ENCODE results near the gene SHC1.

SHC1 gene

DNA sequence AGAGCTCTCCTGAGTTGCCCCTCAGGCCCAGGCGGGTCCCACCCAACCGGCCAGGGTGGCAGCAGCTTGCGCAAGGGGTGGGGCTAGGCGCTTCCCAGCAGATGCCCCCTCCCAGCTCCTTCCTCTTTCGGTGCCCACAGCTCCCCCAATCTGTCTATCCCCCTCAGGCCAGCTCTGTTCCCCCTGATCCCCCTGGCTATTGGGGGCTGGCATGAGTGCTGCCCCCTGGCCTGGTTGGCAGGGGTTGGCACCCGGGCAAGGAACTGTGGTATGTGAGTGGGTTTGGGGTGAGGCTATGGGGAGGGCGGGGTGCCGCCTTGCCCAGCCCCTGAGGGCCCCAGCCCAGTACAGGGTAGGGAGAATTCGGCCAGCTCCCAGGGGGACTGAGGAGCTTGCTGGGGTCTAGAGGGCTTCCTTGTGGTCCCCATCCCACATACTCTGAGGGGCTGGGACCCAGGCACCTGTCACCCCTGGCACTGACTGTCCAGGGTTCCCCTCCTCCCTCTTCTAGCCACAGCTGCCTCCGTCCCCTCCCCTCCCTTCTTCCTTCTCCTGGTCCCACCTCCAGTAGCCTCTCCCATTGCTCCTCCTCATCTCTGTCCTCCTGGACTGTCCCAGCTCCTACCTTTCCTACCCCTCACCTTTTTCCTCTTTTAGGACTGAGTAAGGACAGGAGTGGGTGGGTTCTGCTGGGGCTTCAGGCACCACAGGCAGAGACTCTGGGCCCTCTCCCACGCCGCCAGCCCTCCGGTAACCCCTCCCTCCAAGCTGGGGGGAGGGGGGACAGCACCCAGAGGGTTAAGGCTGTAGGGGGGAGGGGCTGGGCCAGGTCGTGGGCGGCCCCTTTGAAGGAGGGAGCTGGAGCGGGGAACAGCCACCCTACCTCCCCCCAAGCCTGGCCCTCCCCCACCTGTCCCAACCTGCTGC lies 37.7 kb upstream of the SHC1 start:
- peak; percentile 60 to 72 for DNase-seq (ENCODE audit: low read depth in 2 of 2)

DNA sequence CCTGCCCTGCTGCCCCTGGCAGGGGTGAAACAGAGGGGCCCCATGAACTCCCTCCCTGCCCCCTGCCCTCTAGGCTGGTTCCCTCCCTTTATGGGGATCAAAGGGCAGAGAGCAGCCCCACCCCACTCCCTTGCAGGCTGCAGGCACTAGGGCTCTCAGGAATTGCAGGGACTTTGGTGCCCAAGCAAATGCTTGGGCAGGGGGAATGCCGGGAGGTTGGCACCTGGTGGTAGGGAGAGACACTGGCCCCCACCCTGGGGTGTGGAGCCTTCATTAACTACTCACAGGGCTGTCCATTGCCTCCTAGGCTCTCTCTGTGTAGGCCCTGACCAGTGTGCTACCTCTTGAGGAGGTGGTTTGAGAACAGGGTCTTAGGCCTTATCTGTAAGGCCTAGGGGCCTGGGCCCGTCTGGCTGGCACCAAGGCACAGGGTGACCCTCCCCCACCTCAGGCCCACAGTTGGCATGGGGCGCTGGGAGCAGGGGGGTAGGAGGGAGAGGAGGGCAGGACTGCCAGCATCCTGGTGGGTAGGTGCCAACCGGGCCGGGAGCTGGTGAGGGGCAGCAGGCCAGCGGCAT lies 36.8 kb upstream of the SHC1 start:
- no peak for DNase-seq (ENCODE audit: low read depth in 2 of 2)

DNA sequence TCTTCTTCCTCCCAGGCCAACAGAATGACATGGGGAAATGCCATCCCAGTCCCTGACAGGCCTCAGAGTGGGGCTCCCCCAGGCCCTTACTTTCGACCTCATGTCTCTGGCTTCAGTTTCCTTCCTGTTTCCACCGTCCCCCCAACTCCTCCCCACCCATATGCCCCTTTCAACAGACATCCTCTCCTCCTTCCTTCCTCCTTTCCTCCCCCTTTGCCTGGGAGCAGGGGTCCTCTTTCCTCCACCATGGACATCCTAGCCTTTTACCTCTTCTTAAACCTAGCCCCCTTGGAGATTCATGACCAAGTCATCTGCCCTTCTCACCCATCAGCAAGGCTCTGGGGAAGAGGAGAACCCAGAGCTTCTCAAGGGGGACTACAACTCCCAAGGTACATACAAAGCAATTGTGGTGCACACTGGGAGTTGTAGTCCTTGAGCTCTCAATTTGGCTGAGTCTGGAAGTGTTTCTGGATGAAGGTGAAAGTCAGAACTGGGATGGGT lies 36.1 kb upstream of the SHC1 start:
- DNase-seq (ENCODE audit: low read depth in 2 of 2): no peak

DNA sequence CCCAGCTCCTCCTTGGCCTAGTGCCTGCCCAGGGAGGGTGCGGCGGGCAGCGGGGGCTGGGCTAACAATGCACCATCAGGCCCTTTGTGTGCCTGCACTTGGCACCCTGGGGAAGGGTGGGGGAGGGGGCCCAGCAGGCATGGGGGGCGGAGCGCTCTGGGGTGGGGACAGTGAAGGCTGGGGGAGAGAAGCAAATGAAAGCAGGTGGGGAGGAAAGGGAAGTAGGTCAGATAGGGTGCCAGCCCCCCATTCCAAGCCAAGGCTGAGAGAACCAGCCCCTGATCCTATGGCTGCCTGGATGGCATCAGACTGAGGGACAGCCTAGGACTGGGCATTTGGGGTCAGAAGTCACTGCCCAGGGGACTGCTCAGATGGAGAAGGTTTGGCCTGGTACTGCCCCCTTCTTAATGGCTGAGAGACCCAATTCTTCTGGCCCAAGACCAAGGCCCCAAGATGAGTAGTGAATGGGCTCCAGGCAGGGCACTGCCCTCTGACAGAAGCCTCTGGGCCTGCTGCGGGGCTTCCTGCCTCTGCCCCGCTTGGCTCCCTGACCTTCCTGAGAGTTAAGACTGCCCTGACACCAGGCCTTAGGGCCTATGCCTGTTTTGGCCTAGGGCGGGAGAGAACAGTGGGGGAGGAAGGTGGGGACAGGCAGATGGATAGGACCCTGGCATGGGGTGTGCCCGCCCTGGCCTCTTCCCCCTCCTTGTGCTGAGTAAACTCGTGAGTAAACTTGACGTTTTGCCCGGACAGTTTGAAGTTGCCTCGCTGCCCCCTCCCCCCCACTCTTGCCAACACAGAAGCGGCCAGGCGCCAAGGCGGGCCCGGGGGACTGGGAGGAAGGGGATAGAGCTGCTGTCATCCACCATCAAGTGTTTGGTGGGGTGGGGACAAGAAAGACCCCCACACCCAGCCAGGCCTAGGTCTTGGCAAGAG lies 34.8 kb upstream of the SHC1 start:
- no peak for DNase-seq (ENCODE audit: low read depth in 2 of 2)

DNA sequence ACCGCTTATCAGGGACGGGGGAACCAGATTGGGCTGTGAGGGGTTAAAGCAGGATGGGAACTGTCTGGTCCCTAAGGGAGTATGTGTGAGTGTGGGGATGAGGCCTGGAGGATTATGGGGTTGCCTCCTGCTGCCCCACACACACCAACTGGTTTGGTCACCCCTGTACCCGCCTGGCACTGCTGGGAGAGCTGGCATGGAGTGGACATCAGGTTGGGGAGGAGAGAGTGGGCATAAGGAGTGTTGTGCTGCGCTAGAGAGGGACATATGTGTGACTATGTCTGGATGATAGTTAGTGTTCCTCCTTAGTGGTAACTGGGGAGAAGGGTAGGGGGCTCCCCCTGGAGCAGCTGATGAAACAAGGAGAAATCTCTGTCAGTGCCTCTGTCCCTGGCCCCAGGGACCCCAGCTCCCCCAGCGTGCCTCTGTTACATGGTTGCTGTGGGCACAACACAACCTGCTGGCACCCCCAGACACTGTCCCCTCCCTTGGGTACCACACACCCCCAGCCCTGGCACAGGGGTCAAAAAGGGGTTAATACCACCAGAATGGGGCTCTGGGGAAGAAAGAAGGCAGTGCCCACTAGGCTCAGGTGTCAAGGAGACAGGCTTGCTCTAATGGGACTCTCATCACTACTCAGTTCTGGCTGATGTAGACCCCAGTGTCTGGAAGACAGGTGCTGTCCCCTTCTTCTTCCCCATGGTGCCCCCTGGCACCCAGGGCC lies 34.0 kb upstream of the SHC1 start:
- DNase-seq (ENCODE audit: low read depth in 2 of 2): no peak

DNA sequence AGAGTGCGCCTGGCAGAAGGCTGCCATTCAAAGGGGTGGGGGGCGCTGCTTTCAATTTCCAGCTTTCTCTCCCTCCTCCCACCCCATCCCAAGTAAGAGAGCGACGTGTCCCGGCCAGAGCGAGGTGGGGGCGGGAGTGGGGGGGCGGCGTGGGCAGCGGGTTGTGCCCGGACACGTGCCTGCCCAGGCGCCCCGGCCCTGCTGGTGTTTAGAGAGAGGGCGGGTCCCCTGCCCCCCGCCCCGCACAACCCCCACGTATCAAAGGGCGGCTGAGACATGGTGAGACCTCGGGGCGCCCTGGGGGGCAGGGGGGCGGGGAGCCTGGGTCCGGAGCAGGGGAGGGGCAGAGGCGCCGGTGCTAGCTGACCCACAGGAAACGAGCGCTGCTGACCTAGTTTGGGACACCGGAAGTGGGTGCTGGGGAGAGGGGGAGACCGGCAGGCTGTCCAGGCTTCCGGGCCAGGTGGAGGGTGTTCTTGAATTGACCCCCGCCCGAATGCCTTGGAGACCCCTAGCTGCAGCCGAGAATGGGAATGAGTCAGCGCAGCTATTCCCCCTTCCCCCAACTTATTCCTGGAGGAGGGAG lies 33.3 kb upstream of the SHC1 start:
- DNase-seq (ENCODE audit: low read depth in 2 of 2): no peak

DNA sequence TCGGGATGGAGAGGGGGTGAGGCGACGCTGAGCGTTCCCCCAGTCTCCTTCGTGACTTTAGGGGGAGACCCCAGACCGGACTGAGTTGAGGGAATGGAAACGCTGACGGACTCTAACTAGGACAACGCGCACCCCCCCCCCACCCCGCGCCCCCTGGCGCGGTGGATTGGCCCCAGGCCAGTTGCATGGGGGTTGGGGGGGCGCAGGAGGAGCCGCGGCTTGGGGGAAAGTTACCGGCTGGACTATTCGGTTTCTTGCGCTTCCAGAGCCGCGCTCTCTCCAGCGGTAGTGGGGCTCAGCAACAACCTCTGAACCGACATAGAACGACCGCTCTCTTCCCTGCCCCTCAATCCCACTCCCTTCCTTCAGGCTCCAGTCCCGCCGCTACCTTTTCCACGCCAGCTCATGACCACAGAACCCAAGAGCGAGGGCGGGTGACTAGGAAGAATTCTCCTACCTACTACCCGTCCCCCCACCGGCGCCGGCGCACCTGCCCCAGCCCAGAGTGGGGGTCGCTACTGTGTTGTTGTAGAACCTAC lies 32.7 kb upstream of the SHC1 start:
- DNase-seq (ENCODE audit: low read depth in 2 of 2): no peak

DNA sequence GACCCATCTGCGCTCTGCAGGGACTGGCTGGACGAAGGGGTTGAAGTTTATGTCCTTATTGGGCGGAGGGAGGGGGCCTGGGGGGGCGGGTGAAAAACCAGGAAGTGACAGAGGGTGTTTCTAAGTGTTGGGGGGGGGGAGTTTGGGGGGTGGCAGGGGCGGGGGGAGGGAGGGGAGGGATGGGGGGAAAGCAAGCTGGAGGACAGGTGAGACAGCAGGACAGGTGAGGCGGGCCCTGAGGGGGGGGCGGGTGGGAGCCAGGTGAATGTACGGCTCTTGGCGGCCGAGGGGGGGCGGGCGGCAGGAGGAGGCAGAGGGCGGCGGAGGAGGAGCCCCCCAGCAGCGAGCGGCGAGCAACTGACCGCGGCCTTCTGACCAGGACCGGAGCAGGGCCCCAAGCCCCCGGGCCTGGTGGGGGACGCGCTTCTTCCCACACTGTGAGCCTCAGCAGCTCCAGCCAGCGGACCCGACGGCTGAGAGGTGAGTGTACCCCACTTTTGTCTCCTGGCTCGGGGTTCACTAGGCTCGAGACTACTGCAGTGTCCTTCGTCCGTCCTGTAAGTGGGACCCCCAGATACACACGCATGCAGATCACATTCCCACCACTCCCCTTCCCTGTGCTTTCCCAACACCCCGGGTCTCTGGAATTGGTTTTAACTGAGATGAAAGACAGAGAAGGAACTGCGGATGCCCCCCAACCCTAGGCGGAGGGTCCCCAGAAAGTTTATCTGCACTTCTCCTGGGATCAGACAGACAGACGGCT lies 32.1 kb upstream of the SHC1 start, which contains the start of gene ZBTB7B:
Gene ZBTB7B, plus strand, starts transcription at position 339 of the 763 bp plus-strand sequence. CDS start 11,859 bp downstream, outside the sequence.
- no peak for DNase-seq (ENCODE audit: low read depth in 2 of 2)

DNA sequence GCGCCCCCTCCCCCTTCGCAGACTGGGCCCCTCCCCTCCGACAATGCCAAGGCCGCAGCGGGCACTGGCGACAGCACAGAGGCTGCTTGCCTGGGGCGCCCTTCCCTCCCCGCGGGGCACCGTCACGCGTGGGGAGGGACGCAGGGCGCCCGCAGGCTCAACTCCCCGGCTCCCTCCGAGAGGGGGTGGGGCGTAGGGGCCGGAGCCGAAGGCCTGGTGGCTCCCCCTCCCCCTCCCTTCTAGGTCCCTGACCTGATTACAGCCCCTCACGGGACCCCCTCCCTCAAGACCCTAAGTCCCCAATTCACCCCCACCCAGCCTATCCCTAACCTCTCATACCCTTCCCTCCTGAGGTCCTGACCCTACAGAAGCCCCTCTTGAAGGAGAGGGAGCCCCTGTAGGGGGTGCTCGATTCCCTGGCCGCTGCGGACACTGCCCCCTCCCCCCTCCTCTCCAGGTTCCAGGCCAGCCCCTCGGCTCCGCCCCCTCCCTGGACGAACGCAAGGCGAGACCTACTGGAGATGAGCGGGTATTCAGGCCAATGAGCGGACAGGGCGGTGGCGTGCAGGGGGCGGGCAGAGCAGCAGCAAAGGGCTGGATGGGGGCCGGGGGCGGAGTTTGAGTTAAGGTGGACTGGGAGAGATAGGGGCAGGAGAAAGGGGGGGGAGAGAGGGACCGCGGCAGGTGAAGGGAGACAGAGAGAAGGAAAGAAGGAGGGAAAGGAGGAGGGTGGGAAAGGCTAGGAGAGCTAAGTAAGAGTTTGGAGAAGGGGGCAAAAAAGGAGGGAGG lies 31.3 kb upstream of the SHC1 start:
- DNase-seq (ENCODE audit: low read depth in 2 of 2): peak; percentile 97 to 98

DNA sequence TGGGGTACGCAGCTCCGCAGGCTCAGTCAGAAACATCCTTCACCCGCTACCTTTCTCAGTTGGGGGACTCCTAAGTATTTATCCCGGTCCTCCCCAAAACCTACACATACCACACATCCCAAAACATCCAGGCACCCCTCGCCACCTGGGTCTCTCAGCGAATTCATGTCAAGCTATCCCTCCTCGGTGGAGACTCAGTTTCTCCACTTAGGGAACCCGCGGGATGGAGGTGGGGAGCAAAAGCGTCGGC lies 30.8 kb upstream of the SHC1 start:
- DNase-seq (ENCODE audit: low read depth in 2 of 2): no peak

DNA sequence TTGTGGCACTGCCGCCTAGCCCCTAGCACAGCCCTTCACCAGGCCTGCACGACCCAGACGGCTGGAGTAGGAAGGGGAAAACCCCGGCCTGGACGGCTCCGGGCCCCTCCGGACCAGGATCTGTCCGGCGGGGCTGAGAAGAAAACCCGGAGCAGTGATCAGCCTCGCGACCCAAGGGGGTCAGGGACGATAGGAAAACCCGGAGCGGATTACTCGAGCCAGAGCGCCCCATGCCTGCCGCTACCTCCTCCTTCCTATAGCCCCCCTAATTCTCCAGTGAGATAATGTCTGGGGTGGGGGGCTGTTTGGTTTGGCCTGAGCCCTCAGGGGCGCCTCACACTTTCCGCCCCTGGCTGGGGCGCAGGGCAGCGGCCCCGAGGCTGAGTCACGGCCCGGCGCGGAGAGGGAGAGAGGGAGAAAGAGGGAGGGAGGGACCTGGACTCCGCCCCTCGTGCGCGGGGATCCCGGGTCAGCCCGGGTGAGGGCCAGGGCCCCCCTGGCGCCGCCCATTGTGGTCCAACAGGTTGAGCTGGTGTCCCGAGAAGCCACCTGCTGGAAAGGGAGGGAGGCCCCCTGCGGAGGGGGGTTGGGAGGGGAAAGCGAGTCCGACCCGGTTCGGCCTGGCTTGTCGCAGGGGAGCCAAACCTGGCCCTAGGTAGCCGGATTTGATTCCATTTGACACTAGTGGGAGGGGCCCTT lies 30.3 kb upstream of the SHC1 start:
- DNase-seq (ENCODE audit: low read depth in 2 of 2): peak; percentile 56 to 76

DNA sequence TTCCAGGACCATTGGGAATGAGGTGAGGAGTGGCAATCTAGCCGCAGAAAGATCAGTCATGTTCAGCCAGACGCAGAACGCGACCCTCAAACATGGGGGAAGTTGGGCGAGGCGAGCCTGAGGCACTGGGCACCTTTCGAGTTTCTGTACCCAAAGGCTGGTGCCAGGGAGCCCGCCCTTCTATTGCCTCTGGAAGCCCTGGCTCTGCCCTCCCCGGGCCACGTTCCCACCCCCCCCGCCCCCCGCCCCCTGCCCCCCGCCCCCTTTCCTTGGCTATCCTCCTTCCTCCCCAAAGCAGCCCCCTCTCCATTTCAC lies 29.8 kb upstream of the SHC1 start:
- no peak for DNase-seq (ENCODE audit: low read depth in 2 of 2)

DNA sequence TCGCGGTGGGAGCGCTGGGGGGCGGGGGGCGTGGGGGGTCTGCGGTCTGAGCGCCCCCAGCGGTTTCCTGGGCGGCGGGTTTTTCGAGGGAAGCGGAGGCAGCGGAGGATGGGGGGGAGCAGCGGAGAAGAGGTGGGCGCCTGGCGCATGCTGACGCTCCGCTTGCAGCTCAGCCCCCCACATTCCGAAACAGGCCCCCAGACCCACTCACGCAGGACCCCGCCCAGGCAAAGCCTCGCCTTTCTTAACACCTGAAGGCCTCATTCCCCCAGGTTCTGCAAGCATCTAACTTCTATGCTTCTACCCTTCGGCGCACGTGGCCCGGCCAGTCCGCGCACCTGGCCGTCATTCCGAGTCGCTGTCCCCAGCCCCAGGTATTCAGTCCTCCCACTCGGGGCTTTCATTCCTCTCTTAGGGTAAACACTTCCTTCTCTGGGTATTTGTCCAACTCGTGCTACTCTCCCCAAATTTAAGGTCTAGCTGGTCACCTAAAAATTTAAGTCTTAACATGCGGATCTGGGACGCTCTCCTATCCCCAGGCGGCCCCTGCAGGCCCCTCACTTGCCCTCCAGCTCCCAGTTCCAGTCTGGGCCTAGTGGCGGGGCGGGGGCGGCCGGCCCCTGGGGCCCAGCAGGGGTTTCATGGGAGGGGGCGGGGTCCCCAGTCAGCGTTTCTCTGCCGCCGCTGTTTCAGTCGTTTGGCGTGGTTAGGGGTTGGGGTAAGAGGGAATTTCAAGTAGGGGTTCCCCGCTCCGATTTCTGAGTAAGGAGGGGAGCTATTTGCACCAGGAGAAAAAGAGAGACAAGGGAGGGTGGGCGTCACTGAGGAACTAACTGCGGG lies 29.2 kb upstream of the SHC1 start:
- DNase-seq (ENCODE audit: low read depth in 2 of 2): peak in 1 of 2 donors; percentile 59

DNA sequence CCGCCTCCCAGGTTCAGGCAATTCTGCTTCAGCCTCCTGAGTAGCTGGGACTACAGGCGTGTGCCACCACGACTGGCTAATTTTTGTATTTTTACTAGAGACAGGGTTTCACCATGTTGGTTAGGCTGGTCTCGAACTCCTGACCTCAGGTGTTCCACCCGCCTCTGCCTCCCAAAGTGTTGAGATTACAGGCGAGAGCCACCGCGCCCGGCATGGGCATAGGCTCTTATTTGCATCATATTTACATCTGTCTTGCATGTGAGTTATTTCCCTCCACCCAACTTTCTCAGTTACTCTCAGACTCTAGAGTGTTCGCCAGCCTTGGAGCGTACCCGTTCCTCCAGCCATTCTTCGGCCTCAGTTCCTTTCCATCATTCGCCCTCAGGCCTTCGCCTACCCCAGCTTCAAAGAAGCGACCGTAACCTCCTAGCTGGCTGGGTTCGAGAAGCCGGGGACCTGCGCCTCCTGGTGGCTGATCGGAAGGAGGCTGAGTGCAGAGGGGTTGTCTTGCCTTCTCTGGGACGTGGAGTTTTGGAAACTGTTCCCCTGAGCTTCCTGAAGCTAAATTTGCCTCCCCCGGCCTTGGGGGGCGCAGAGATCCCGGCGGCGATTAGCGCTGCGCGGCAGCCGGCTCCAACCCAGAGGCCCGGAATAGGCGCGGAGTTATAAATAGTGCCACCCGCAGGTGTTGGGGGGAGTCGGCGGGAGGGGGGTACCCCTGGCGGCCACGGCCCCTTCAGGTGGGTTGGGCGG lies 28.4 kb upstream of the SHC1 start:
- DNase-seq (ENCODE audit: low read depth in 2 of 2): peak; percentile 69 to 72

DNA sequence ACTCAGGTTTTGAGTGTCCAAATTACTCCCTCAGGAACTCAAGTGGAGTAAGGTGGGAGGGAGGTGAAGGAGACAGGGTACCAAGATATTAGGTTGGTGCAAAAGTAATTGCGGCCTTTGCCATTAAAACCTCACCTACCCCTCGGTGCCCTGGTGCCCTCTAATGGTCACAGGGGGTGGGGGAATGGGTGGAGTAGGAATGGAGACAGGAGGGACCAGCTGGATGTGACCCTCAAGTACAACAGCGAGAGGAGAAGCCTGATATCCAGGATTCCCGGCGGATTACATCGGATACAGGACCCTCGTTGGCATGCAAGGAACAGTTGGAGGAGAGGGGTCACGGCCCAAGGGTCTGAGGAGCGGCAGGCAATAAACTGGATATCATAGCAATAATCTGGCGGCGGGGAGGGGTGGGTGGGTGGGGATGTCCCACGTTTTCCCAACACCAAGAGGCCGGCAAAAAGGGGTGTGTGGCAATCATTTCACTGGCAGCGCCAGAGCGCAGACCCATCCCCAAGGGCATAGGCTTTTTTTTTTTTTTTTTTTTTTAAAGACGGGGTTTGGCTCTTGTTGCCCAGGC lies 27.7 kb upstream of the SHC1 start:
- no peak for DNase-seq (ENCODE audit: low read depth in 2 of 2)

DNA sequence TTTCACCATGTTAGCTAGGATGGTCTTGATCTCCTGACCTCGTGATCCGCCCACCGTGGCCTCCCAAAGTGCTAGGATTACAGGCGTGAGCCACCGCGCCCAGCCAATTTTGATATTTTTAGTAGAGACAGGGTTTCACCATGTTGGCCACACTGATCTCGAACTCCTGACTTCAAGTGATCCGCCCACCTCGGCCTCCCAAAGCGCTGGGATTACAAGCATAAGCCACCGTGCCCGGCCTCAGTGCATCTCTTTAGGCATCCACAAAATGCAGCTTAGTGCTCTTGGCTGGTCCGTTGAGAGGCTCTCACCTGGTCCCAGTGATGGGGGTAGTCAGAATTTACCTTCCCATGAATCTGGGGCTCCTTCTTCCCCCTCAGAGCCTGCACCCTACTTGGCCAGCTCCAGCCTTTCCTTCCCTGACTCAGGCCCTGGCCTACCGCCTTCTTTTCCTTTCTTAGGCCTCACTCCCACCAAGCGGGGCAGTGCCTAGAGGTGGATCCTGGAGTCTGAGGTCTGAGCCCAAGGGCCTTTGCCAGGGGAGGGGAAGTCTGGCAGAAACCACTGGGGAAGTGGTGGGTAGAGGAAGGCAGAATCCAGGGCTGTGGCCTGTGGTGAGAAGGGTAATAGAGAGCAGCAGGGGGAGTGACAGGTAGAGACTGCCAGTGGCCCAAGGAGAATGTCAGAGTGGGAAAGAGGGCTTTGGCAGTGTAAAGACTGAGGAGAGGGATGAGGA lies 26.6 kb upstream of the SHC1 start:
- DNase-seq (ENCODE audit: low read depth in 2 of 2): no peak

Measured in stimulated activated CD4-positive, alpha-beta T cell treated with anti-CD3 and anti-CD28 coated beads, Interleukin-1b, Interleukin-23, amount 100 ng/mL, for 4 hours (primary cell).